Fibroblast of mammary gland (primary cell): Measurements from ENCODE around the gene COBL.

ENCODE experiments used
- DNase-seq: peaks from one replicate; pipeline ENCODE4 v3.0.0-alpha.2; 2010; ENCODE audit warnings: low read depth
- H3K4me3 ChIP-seq: 2 replicates; pipeline ENCODE4 v1.5.1; 2011; ENCODE audit warnings: low read depth, mild to moderate bottlenecking, low read length, moderate library complexity; ENCODE audit not compliant: control insufficient read depth
- TF ChIP-seq, protein P1 (sequence below): conservative IDR thresholded peaks from 2 replicates; pipeline ENCODE4 v1.5.1; 2011; ENCODE audit warnings: low read depth, low read length, inconsistent platforms; ENCODE audit not compliant: control insufficient read depth, insufficient read depth

The COBL gene

DNA sequence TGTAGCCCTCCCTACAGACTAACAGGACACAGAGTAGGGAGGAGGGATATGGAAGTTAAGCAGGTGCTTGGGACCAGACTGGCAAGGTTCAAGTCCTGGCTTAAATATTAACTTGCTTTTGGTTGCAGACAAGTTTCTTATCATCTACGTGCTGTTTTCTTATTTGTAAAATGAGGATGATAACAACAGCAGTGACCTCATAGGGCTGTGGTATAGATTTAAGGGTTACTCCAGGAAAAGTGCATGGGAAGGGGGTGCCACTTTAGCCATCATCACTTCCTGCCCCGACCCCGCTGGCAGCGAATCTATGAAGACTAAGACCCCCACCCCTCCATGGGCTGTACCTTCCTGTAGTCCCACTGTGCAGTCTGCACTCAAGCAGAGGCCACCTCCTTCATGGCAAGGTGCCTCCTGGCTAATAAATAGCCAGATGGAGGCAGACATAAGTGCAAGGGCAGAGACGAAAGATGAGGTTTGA is 250.2 kb downstream of the COBL start:
- DNase-seq = no peak
- H3K4me3 ChIP-seq = no peak overlapping the region
- TF ChIP-seq, protein P1, sequence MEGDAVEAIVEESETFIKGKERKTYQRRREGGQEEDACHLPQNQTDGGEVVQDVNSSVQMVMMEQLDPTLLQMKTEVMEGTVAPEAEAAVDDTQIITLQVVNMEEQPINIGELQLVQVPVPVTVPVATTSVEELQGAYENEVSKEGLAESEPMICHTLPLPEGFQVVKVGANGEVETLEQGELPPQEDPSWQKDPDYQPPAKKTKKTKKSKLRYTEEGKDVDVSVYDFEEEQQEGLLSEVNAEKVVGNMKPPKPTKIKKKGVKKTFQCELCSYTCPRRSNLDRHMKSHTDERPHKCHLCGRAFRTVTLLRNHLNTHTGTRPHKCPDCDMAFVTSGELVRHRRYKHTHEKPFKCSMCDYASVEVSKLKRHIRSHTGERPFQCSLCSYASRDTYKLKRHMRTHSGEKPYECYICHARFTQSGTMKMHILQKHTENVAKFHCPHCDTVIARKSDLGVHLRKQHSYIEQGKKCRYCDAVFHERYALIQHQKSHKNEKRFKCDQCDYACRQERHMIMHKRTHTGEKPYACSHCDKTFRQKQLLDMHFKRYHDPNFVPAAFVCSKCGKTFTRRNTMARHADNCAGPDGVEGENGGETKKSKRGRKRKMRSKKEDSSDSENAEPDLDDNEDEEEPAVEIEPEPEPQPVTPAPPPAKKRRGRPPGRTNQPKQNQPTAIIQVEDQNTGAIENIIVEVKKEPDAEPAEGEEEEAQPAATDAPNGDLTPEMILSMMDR = no peak

DNA sequence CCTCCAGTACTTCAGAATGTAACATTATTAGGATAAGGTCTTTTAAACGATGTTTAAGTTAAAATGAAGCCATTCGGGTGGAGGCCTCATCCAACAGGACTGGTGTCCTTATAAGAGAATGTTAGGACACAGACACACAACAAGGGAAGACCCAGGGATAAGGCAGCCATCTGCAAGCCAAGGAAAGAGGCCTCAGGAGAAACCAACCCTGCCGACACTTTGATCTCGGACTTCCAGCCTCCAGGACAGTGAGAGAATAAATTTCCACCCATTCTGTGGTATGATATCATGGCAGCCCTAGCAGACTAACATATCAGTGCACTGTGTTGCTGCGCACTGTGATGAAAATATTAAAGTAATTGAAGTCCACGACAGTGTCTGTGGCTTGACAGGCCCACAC is 250.8 kb downstream of the COBL start:
- no peak overlapping the region for H3K4me3 ChIP-seq
- TF ChIP-seq, protein P1 = no peak
- DNase-seq = no peak

DNA sequence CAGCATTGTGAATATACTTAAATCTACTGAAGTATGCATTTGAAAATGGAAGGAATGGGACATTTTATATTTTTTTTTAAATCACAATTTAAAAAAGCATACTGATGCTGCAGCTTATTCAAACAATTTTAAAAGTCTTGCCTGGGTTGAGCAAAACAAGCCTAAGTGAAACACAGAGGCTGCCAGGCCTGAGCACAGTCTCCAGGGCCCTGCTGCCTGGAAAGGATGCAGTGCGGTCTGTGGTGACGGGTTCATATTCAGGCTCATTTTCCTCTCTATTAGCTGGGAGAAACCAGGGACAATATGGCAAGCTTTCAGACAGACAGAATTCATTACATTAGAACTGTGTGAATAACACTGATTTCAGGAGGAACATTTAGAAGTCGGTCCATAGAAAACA is 251.9 kb downstream of the COBL start:
- TF ChIP-seq, protein P1 = no peak
- no peak for DNase-seq
- no peak overlapping the region for H3K4me3 ChIP-seq

DNA sequence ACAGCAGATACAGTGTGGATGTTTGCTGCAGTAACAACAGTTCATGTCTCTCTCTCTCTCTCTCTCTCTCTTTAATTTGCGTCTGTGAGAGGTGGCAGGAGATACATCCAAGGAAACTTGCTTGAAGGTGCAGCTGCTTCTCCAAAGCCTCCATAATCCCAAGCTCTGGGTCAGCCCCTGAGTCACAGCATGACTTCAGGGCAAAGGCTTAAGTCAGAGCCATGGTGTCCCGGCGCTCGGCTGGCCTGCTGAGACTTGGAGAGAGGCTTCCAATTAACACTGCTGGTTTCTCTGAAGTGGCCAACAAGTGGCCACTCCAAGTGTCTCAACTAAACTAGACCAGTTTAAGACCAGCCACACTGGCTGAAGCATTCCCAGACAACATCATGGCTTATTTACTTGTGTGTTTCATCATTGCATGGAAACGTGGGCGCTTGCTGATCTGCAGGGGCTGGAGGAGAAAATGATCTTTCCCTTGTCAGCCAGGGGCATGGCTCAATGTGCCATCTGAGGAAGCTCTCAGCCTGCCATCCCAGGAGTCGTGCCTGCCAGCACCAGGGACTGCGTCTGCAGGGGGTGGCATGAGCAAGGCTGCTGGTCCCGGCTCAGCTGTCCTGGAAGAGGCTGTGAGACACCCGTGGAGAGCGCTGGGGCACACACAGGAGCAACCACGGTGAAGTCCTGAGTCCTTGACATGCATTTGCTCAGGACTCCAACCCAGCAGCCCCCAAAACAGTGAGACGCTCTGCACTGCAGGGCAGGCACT is 254.2 kb downstream of the COBL start:
- TF ChIP-seq, protein P1 = no peak
- no peak for DNase-seq
- no peak overlapping the region for H3K4me3 ChIP-seq

DNA sequence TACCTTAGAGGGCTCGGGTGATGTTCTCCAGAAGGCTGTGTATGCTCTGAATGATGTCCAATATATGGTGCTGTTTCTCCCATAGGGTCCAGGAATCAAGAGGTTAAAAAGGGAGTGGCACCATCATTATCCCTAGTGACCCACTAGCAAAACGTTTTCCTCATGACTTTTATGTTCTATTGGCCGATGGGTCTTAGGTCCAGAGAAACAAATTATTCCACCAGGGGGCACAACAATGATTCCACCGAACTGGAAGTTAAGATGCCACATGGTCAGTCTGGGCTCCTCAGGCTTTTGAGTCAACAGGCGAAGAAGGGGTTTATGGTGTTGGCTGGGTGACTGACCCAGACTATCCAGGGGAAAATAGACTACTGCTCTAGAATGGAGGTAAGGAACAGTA is 256.1 kb downstream of the COBL start:
- TF ChIP-seq, protein P1 = no peak
- DNase-seq = peak; percentile 16
- H3K4me3 ChIP-seq = no peak overlapping the region

DNA sequence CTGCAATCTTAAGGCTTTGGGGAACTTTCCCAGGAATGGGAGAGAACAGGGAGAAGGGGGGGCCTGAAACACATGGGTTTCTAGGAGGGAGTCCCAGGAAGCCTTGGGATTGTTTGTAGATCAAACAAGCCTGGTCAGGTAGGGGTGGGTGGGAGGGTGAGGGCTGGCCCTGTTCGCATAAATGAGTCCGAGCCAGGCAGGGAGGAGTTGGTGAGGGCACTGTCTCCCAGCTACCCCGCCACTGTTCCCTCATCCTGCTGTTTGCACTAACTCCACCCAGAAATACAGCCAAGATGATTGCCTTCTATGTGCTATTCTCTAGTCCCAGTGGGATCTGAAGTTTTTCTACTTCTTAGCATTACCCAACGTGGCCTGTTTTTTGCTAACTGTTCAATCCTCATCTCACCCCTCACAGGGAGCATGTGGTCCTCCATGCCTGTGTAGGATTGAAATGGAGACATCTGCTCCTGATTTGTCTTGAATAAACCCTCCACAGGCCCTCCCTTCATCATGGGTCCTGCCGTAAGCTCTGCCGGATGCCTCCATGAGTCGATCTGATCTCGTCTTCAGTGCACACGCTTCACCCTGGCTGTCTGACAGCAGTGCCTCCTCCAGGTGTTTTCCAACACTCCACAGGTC is 257.0 kb downstream of the COBL start:
- H3K4me3 ChIP-seq = no peak overlapping the region
- TF ChIP-seq, protein P1 = no peak
- DNase-seq = peak; percentile 34

DNA sequence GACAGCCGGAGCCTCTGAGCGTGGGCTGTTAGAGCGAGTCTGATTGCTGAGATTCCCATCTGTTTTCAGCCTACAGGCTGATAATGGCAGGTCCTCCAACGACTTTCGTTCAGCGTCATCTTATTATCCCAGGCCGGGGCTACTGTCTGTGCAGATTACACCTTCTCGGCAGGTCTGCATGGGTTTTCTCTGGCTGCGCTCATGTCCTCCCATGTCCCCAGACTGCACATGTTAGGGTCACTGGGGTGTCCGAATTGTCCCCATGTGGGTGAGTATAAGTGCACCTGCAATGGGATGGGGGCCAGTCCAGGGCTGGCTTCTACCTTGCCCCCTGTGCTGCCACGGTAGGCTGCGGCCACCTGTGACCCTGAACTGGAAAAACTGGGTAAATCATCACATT is 257.8 kb downstream of the COBL start:
- DNase-seq = no peak
- TF ChIP-seq, protein P1 = no peak
- H3K4me3 ChIP-seq = no peak overlapping the region
